KMS-11 (cell line): ENCODE results near the gene RRBP1.

ENCODE experiments used
- H2AFZ ChIP-seq: fragments of 200-600 bp; sonication (generic); 2 replicates; pipeline ENCODE4 v1.6.1; 2016; ENCODE audit warnings: antibody characterized with exemption, mixed run types, low read depth
- H3K27ac ChIP-seq: fragments of 200-600 bp; sonication (generic); 2 replicates; pipeline ENCODE4 v1.6.1; 2016; ENCODE audit warnings: mild to moderate bottlenecking, mixed run types
- H3K27me3 ChIP-seq: fragments of 200-600 bp; sonication (generic); 2 replicates; pipeline ENCODE4 v1.6.1; 2017; ENCODE audit warnings: mild to moderate bottlenecking, low read depth, mixed run types, moderate library complexity; ENCODE audit not compliant: insufficient read depth
- H3K36me3 ChIP-seq: fragments of 200-600 bp; sonication (generic); 2 replicates; pipeline ENCODE4 v1.6.1; 2017; ENCODE audit warnings: mild to moderate bottlenecking, mixed run types; ENCODE audit not compliant: insufficient read depth
- H3K4me1 ChIP-seq: fragments of 200-600 bp; sonication (generic); 2 replicates; pipeline ENCODE4 v1.6.1; 2016; ENCODE audit warnings: mild to moderate bottlenecking, low read depth, mixed run types; ENCODE audit not compliant: poor library complexity, severe bottlenecking
- H3K4me2 ChIP-seq: fragments of 200-600 bp; sonication (generic); 2 replicates; pipeline ENCODE4 v1.7.0; 2016; ENCODE audit warnings: mild to moderate bottlenecking, mixed run types
- H3K4me3 ChIP-seq: fragments of 200-600 bp; sonication (generic); IDR thresholded peaks from 2 replicates; pipeline ENCODE4 v1.6.1; 2017; ENCODE audit warnings: low read depth, low read length, mixed read lengths; ENCODE audit not compliant: insufficient read depth
- H3K79me2 ChIP-seq: fragments of 200-600 bp; sonication (generic); 2 replicates; pipeline ENCODE4 v1.6.1; 2016; ENCODE audit warnings: low read depth, mixed run types; ENCODE audit not compliant: insufficient read depth
- H3K9ac ChIP-seq: fragments of 200-600 bp; sonication (generic); 2 replicates; pipeline ENCODE4 v1.6.1; 2016; ENCODE audit warnings: mild to moderate bottlenecking, mixed run types
- H4K20me1 ChIP-seq: fragments of 200-600 bp; sonication (generic); 2 replicates; pipeline ENCODE4 v1.6.1; 2016; ENCODE audit warnings: mild to moderate bottlenecking, mixed run types; ENCODE audit not compliant: insufficient read depth
- TF ChIP-seq, protein P1 (sequence below): fragments of 200-600 bp; sonication (generic); conservative IDR thresholded peaks from 2 replicates; pipeline ENCODE4 v1.6.1; 2017; ENCODE audit warnings: low read depth, mild to moderate bottlenecking, antibody characterized with exemption, low read length, moderate library complexity, mixed read lengths

RRBP1 gene

DNA sequence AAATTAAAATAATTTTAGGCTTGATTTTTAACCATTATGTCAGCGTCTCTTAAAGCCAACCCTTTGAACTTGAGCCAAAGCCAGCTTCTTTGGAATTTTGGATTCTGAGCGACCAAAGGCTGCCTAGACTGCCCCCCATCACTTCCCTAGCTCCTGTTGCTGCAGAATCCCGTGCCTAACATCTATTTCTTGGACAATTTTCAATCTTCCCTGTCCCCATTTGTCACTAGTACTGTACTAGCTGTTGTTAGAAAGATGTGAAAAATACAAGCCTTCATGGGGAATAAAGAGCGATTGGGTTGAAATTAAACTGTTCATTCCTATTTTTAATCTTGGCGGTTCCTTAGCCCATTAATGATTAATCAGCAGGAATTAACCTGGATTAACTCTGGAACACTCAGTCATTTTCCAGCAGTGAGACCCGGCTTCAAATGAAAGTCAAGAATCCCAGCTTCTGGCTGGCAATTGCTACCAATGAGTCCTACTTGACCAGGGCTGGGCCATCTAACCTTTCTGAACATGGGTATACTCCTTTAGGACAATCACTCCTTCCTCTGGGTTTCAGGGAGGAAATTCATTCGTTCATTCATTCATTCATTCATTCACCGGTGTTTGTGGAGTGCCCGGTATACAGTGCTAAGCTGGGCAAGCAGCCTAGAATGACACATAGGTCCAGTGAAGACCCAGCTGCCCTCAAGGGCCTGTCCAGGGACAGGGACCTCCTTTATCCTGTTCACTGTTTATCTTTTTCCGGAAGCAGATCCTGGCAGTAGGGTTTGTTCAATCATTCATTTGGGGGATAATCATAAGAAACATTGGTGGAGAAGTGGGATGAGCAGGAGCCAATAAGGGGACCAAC is 1.4 kb upstream of the RRBP1 start:
- 0 out of 2 replicates have a peak overlapping the region, but pooled peaks have one; percentile 45 for H3K4me2 ChIP-seq

DNA sequence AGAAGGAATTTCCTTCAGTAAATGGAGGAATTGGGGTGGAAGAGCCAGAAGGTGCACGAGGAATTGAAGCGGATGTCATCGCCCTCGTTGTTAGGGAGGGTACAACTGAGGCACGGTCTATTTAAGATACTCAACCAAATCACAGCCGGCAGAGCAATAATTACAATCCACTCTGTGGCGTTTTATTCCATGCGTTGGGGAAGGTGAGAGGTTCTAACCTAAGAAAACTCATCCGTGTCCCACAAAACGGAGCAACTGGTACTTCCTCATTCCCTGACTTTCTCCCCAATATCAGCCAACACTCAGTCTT is 802 bp upstream of the RRBP1 start:
- H3K4me1 ChIP-seq, result peaks cover 26% of the 10 kb centered on the region
- no peak overlapping the region for H3K4me3 ChIP-seq
- no peaks in the 10 kb centered on the region for H3K27me3 ChIP-seq
- H3K79me2 ChIP-seq, result peaks cover 28% of the 10 kb centered on the region
- H3K4me2 ChIP-seq, result peak overlapping the region; percentile 45; the same call in 1 of the 2 replicates
- no peaks in the 10 kb centered on the region for H3K36me3 ChIP-seq
- TF ChIP-seq, protein P1, sequence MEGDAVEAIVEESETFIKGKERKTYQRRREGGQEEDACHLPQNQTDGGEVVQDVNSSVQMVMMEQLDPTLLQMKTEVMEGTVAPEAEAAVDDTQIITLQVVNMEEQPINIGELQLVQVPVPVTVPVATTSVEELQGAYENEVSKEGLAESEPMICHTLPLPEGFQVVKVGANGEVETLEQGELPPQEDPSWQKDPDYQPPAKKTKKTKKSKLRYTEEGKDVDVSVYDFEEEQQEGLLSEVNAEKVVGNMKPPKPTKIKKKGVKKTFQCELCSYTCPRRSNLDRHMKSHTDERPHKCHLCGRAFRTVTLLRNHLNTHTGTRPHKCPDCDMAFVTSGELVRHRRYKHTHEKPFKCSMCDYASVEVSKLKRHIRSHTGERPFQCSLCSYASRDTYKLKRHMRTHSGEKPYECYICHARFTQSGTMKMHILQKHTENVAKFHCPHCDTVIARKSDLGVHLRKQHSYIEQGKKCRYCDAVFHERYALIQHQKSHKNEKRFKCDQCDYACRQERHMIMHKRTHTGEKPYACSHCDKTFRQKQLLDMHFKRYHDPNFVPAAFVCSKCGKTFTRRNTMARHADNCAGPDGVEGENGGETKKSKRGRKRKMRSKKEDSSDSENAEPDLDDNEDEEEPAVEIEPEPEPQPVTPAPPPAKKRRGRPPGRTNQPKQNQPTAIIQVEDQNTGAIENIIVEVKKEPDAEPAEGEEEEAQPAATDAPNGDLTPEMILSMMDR, result no peak; the same call in 1 of the 2 replicates
- H4K20me1 ChIP-seq, result no peaks in the 10 kb centered on the region
- no peak overlapping the region for H3K27ac ChIP-seq
- H2AFZ ChIP-seq, result peak overlapping the region; percentile 38; the same call in 1 of the 2 replicates
- H3K9ac ChIP-seq, result no peak overlapping the region; the same call in 1 of the 2 replicates

More for the DNA sequence above, 1.4 kb upstream of the RRBP1 start:
- no peak overlapping the region for H3K4me3 ChIP-seq
- H4K20me1 ChIP-seq, result no peaks in the 10 kb centered on the region
- H3K36me3 ChIP-seq, result no peaks in the 10 kb centered on the region
- H3K79me2 ChIP-seq, result peaks cover 22% of the 10 kb centered on the region
- no peak overlapping the region for H3K27ac ChIP-seq
- TF ChIP-seq, protein P1, result no peak
- peaks cover 25% of the 10 kb centered on the region for H3K4me1 ChIP-seq
- H3K9ac ChIP-seq, result no peak overlapping the region
- no peak overlapping the region for H2AFZ ChIP-seq
- no peaks in the 10 kb centered on the region for H3K27me3 ChIP-seq

DNA sequence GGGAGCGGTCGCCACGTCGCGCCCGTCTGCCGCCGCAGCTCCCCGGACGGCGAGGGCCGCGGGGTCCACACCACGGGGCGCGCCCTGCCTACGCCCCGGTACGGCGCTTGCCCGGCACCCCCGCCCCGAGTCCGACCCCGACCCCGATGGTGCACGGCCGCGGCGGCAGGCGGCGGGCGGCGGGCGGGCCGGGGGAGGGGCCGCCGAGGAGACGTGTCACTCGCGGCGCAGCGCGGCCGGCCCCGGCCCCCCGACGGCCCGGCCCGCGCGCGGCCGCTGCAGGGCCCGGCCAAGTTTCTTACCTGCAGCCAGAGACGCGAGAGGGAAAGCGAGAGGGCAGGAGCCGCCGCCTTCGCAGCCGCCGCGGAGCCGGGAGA is 328 bp downstream of the RRBP1 start:
- TF ChIP-seq, protein P1, result no peak
- Histone ChIP-seq H4K20me1 (no peaks in the 10 kb centered on the region), H3K4me1 (peaks cover 26% of the 10 kb centered on the region), H3K36me3 (no peaks in the 10 kb centered on the region), H3K4me3 (no peak overlapping the region), H3K4me2 (no peak overlapping the region), H2AFZ (no peak overlapping the region), H3K9ac (peak overlapping the region; percentile 49; the same call in 1 of the 2 replicates), H3K27me3 (no peaks in the 10 kb centered on the region), H3K27ac (peak overlapping the region; percentile 33; the same call in 1 of the 2 replicates), H3K79me2 (peaks cover 39% of the 10 kb centered on the region)

DNA sequence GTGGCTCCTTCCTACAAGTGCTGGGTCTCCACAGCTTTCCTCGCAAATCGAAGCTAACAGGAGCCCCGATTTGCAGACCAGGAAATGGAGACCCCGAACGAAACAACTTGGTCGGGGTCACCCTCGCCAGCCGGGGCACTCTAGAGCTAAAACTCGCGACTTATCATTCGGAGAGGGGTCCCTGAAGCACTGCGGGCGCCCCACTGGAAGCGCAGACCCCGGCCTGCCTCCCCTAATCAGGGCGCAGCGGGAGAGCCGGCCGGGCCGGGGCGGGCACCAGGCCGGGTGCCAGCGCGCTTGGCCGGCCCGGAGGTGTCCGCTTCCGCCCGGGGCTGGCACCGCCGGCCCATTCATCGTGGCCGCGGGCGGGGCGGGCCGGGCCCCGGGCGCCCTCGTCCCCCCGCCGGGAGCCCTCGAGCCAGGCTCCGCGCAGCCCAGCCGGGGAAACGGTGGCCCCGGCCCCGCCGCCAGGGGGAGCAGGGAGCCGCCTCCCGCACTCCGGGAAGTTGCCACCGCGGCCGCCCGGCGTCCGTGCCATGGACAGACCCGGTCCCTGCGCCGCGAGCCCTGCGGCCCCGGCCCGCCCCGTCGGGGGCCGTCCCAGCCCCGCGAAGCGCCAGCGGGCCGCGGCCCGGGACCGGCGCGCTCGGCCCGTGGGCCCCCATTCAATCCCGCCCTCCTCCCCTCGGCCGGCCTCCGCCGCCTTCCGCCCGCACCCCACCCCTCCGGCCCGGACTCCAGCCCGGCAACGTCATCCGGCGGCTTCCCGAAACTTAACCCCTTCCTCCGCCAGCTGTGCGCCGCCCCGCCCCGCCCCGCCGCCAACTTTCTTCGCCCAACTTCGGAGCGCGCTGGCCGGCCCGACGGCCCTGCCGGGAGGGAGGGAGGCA is 961 bp downstream of the RRBP1 start:
- Histone ChIP-seq H3K4me3 (no peak overlapping the region), H3K27me3 (no peaks in the 10 kb centered on the region), H3K36me3 (no peaks in the 10 kb centered on the region), H3K4me1 (peaks cover 26% of the 10 kb centered on the region), H3K4me2 (peak overlapping the region; percentile 60), H4K20me1 (no peaks in the 10 kb centered on the region), H3K79me2 (peaks cover 39% of the 10 kb centered on the region), H3K9ac (peak overlapping the region; percentile 46; the same call in 1 of the 2 replicates), H3K27ac (no peak overlapping the region; the same call in 1 of the 2 replicates), H2AFZ (no peak overlapping the region)
- TF ChIP-seq, protein P1, result no peak
